HFF-Myc (cell line): ENCODE measurements around the gene HPN.

ENCODE experiments used
- DNase-seq: peaks from one replicate; pipeline ENCODE4 v3.0.0-alpha.2; 2011; ENCODE audit warnings: low read depth; ENCODE audit errors: extremely low read depth
- H3K4me3 ChIP-seq: replicated peaks from 2 replicates; pipeline ENCODE4 v1.5.1; 2011; ENCODE audit warnings: low read depth, mild to moderate bottlenecking, control low read depth, low read length
- CTCF ChIP-seq: IDR thresholded peaks from 2 replicates; pipeline ENCODE4 v1.5.1; 2012; ENCODE audit warnings: mild to moderate bottlenecking, low read depth, low read length, control low read depth; ENCODE audit errors: missing control alignments

The HPN gene

GRCh38 chr19:35066691-35067563, 25.4 kb downstream of the HPN start:
- peak; percentile 94 for TF ChIP-seq CTCF
- no peak overlapping the region for H3K4me3 ChIP-seq
- DNase-seq: peak; percentile 67

- no peak overlapping the region for H3K4me3 ChIP-seq
- no peak for DNase-seq
- no peak for TF ChIP-seq CTCF
These were observed 27.6 kb downstream of the HPN start for GRCh38 chr19:35068941-35069634.

- DNase-seq: no peak
- TF ChIP-seq CTCF: no peak
- H3K4me3 ChIP-seq: no peak overlapping the region
These were observed 28.2 kb downstream of the HPN start for GRCh38 chr19:35069696-35070095.

GRCh38 chr19:35070471-35070870, 28.9 kb downstream of the HPN start:
- no peak for TF ChIP-seq CTCF
- H3K4me3 ChIP-seq: no peak overlapping the region
- DNase-seq: no peak

- DNase-seq: no peak
- no peak overlapping the region for H3K4me3 ChIP-seq
- no peak for TF ChIP-seq CTCF
These were observed 32.0 kb downstream of the HPN start for GRCh38 chr19:35073516-35073915.

- no peak for DNase-seq
- no peak overlapping the region for H3K4me3 ChIP-seq
- no peak for TF ChIP-seq CTCF
These were observed 32.4 kb downstream of the HPN start for GRCh38 chr19:35073941-35074340.
